HCT116 (cell line): ENCODE measurements around the gene PAH. TPM values are rescaled to one million over a fixed set of nuclear protein-coding genes. Genes with fewer than 3 reads are reported as not detected.

Source experiments
- ATAC-seq: fragments of 200-7000 bp; cut with Tn5 transposase; 2 replicates; pipeline ENCODE4 v1.9.1; 2020; ENCODE audit warnings: mild to moderate bottlenecking, moderate library complexity
- BruUV-seq: library from RNA; stranded (reverse); fragments of 400-500 nt; replicated peaks from 2 replicates; lab custom pipeline; 2021; lab: Mats Ljungman, UMichigan
- CTCF ChIA-PET: fragments of 300-600 bp; sonication (Branson Sonifier 250); formaldehyde crosslinking; loops from one replicate; lab custom pipeline; 2021; ENCODE audit warnings: antibody characterized with exemption; lab: Charles Lee
- POLR2A ChIA-PET: fragments of 300-600, 350-600 bp; sonication (Branson Sonifier 250); formaldehyde crosslinking; loops from one replicate; lab custom pipeline; 2021; ENCODE audit warnings: antibody characterized with exemption; lab: Charles Lee
- RAD21 ChIA-PET, 2 experiments: fragments of 300-600 bp; sonication (Branson Sonifier 250); formaldehyde crosslinking; loops; one replicate each; lab custom pipeline; 2023; ENCODE audit warnings: low total read pairs in 2 of 2; ENCODE audit not compliant: uncharacterized antibody in 2 of 2, unreplicated experiment in 2 of 2, low non-redundant PET in 1 of 2; lab: Charles Lee
- DNase-seq: peaks from one replicate; pipeline ENCODE4 v3.0.0-alpha.2; 2010; ENCODE audit warnings: low read depth, low spot score
- H2AFZ ChIP-seq: fragments of 200-600 bp; shearing (Covaris generic), sonication (generic); 2 replicates; pipeline ENCODE4 v1.6.1; 2017; ENCODE audit warnings: low read depth, mixed run types, mixed read lengths, antibody characterized with exemption, low read length; ENCODE audit not compliant: poor library complexity, severe bottlenecking
- H3K27ac ChIP-seq: 2 replicates; pipeline ENCODE4 v1.5.1; 2012; ENCODE audit warnings: low read depth, low read length
- H3K27me3 ChIP-seq: fragments of 200-600 bp; sonication (generic); 2 replicates; pipeline ENCODE4 v1.6.1; 2016; ENCODE audit warnings: mixed run types, low read length, mixed read lengths; ENCODE audit not compliant: insufficient read depth
- H3K36me3 ChIP-seq, 2 experiments: fragments of 200-500 bp in 1 of 2; fragments of 200-600 bp in 1 of 2; sonication (Bioruptor generic) in 1 of 2; sonication (generic) in 1 of 2; 2 replicates each; pipeline versions ENCODE4 v1.5.1 to v1.6.1; 2014 to 2016; ENCODE audit warnings: low read length in 2 of 2, inconsistent platforms in 1 of 2, mixed read lengths in 1 of 2, mixed run types in 1 of 2; ENCODE audit not compliant: insufficient read depth in 2 of 2, control insufficient read depth in 1 of 2
- H3K4me1 ChIP-seq, 2 experiments: fragments of 200-600 bp in 1 of 2; sonication (generic) in 1 of 2; 2 replicates each; pipeline versions ENCODE4 v1.5.1 to v1.6.1; 2012 to 2017; ENCODE audit warnings: low read length in 2 of 2, inconsistent platforms in 1 of 2, mild to moderate bottlenecking in 1 of 2, mixed read lengths in 1 of 2, mixed run types in 1 of 2, moderate library complexity in 1 of 2; ENCODE audit not compliant: insufficient read depth in 2 of 2, control insufficient read depth in 1 of 2
- H3K4me2 ChIP-seq: fragments of 200-600 bp; sonication (generic); 2 replicates; pipeline ENCODE4 v1.6.1; 2017; ENCODE audit warnings: mixed run types, low read length, mixed read lengths
- H3K4me3 ChIP-seq, 2 experiments: fragments of 200-600 bp in 1 of 2; sonication (generic) in 1 of 2; replicated peaks in 1 of 2; 2 replicates each; pipeline ENCODE4 v1.5.1; 2011 to 2016; ENCODE audit warnings: low read length in 2 of 2, control low read depth in 1 of 2, low read depth in 1 of 2, mild to moderate bottlenecking in 1 of 2, mixed read lengths in 1 of 2, mixed run types in 1 of 2
- H3K79me2 ChIP-seq: fragments of 200-600 bp; sonication (generic); 2 replicates; pipeline ENCODE4 v1.6.1; 2017; ENCODE audit warnings: mild to moderate bottlenecking, mixed run types, low read length, moderate library complexity, mixed read lengths; ENCODE audit not compliant: insufficient read depth
- H3K9ac ChIP-seq: fragments of 200-600 bp; sonication (generic); 2 replicates; pipeline ENCODE4 v1.6.1; 2016; ENCODE audit warnings: low read length, mixed read lengths
- H3K9me2 ChIP-seq: fragments of 200-600 bp; sonication (generic), shearing (Covaris generic); 2 replicates; pipeline ENCODE4 v1.6.1; 2017; ENCODE audit warnings: mixed run types, mild to moderate bottlenecking, moderate library complexity; ENCODE audit not compliant: insufficient read depth
- H3K9me3 ChIP-seq, 2 experiments: fragments of 200-500 bp in 1 of 2; fragments of 200-600 bp in 1 of 2; sonication (Bioruptor generic) in 1 of 2; sonication (generic) in 1 of 2; 2 replicates each; pipeline ENCODE4 v1.6.1; 2014 to 2017; ENCODE audit warnings: low read length in 2 of 2, mixed read lengths in 2 of 2, inconsistent platforms in 1 of 2, low read depth in 1 of 2, mild to moderate bottlenecking in 1 of 2, mixed run types in 1 of 2, moderate library complexity in 1 of 2; ENCODE audit not compliant: control insufficient read depth in 1 of 2, insufficient read depth in 1 of 2
- H4K20me1 ChIP-seq: fragments of 200-600 bp; sonication (generic), shearing (Covaris generic); 2 replicates; pipeline ENCODE4 v1.6.1; 2017; ENCODE audit warnings: mixed run types, mild to moderate bottlenecking, moderate library complexity; ENCODE audit not compliant: insufficient read depth
- CBX3 ChIP-seq: IDR thresholded peaks from 2 replicates; pipeline ENCODE4 v1.6.1; 2012; ENCODE audit warnings: low read depth
- CEBPB ChIP-seq: IDR thresholded peaks from 2 replicates; pipeline ENCODE4 v1.6.1; 2012; ENCODE audit warnings: low read depth
- CTCF ChIP-seq, 3 experiments: fragments of 200-600 bp in 1 of 3; sonication (generic) in 1 of 3; IDR thresholded peaks in 2 of 3; conservative IDR thresholded peaks in 1 of 3; 2 replicates each; pipeline ENCODE4 v1.5.1; 2012 to 2017; ENCODE audit warnings: low read depth in 2 of 3, low read length in 2 of 3, antibody characterized with exemption in 1 of 3, borderline replicate concordance in 1 of 3, control low read depth in 1 of 3, mild to moderate bottlenecking in 1 of 3, mixed read lengths in 1 of 3, mixed run types in 1 of 3, moderate library complexity in 1 of 3; ENCODE audit not compliant: insufficient read depth in 1 of 3
- ELF1 ChIP-seq: IDR thresholded peaks from 2 replicates; pipeline ENCODE4 v1.6.1; 2012; ENCODE audit warnings: low read depth, borderline replicate concordance
- EZH2 ChIP-seq: fragments of 200-600 bp; sonication (generic); IDR thresholded peaks from 2 replicates; pipeline ENCODE4 v1.6.1; 2017; ENCODE audit warnings: antibody characterized with exemption, mixed run types
- JUND ChIP-seq: IDR thresholded peaks from 2 replicates; pipeline ENCODE4 v1.6.1; 2012
- POLR2A ChIP-seq: IDR thresholded peaks from 2 replicates; pipeline ENCODE4 v1.7.0; 2011; ENCODE audit warnings: borderline replicate concordance; ENCODE audit not compliant: insufficient read depth, insufficient read length; ENCODE audit errors: extremely low read depth
- POLR2AphosphoS5 ChIP-seq: IDR thresholded peaks from 2 replicates; pipeline ENCODE4 v1.6.1; 2011; ENCODE audit warnings: mild to moderate bottlenecking, low read depth, low read length, moderate library complexity
- RAD21 ChIP-seq: IDR thresholded peaks from 2 replicates; pipeline ENCODE4 v1.6.1; 2012; ENCODE audit warnings: low read depth, mild to moderate bottlenecking
- SRF ChIP-seq: IDR thresholded peaks from 2 replicates; pipeline ENCODE4 v1.6.1; 2012; ENCODE audit warnings: low read depth
- TCF7L2 ChIP-seq: IDR thresholded peaks from 2 replicates; pipeline ENCODE4 v1.7.0; 2011; ENCODE audit warnings: borderline replicate concordance, inconsistent platforms; ENCODE audit not compliant: insufficient read depth, insufficient read length; ENCODE audit errors: extremely low read depth
- YY1 ChIP-seq: IDR thresholded peaks from 2 replicates; pipeline ENCODE4 v1.6.1; 2011; ENCODE audit warnings: low read length, low read depth, moderate library complexity, mild to moderate bottlenecking; ENCODE audit not compliant: insufficient replicate concordance; ENCODE audit errors: extremely low read depth
- ZFX ChIP-seq: fragments of 450-650 bp; IDR thresholded peaks from 2 replicates; pipeline ENCODE4 v1.6.1; 2017
- ZNF274 ChIP-seq: fragments of 200-500 bp; sonication (Bioruptor generic); IDR thresholded peaks from 2 replicates; pipeline ENCODE4 v1.6.1; 2014; ENCODE audit warnings: mild to moderate bottlenecking, low read depth, low read length, inconsistent platforms
- intact Hi-C: fragments of 100-400 bp; cut with micrococcal nuclease; formaldehyde crosslinking; loops from 2 replicates; pipeline ENCODE4 v1.10.0; 2022
- total RNA-seq: library from RNA; stranded (reverse); gene quantifications from one replicate; pipeline ENCODE4 v1.2.1, GENCODE V29; 2021; ENCODE audit not compliant: unreplicated experiment
- TF ChIP-seq, protein P1 (sequence below): IDR thresholded peaks from 2 replicates; pipeline ENCODE4 v1.6.1; 2012
- TF ChIP-seq, protein P2 (sequence below): IDR thresholded peaks from 2 replicates; pipeline ENCODE4 v1.6.1; 2012; ENCODE audit warnings: low read depth

Gene PAH
- total RNA-seq, 1 experiment from 2014 or later, result 2.8 TPM

GRCh38 chr12:102806110-102806509 lies 110.9 kb downstream of the PAH start:
- Histone ChIP-seq H3K36me3 (no peaks in the 10 kb centered on the region), H3K27ac (no peak overlapping the region), H3K79me2 (no peaks in the 10 kb centered on the region), H3K9ac (no peak overlapping the region), H3K4me2 (no peak overlapping the region), H4K20me1 (no peaks in the 10 kb centered on the region), H3K4me1 (no peaks in the 10 kb centered on the region), H3K27me3 (no peaks in the 10 kb centered on the region), H2AFZ (no peak overlapping the region), H3K4me3 (no peak overlapping the region), H3K9me3 (no peaks in the 10 kb centered on the region), H3K9me2 (no peaks in the 10 kb centered on the region)
- no TSS peak for BruUV-seq
- TF ChIP-seq TCF7L2 (no peak), RAD21 (no peak), EZH2 (no peak), SRF (no peak), JUND (no peak), ZFX (no peak)
- CTCF ChIA-PET, result interaction anchor here (2.3 kb wide), 1 partner anchor 10 kb away, joined by 11 read pairs; no protein-coding TSS in a partner anchor
- RAD21 ChIA-PET, result no interaction called here
- intact Hi-C loops, result no loop called here
- DNase-seq, result no peak
- ATAC-seq, result no peak
- POLR2A ChIA-PET, result no interaction called here

DNA sequence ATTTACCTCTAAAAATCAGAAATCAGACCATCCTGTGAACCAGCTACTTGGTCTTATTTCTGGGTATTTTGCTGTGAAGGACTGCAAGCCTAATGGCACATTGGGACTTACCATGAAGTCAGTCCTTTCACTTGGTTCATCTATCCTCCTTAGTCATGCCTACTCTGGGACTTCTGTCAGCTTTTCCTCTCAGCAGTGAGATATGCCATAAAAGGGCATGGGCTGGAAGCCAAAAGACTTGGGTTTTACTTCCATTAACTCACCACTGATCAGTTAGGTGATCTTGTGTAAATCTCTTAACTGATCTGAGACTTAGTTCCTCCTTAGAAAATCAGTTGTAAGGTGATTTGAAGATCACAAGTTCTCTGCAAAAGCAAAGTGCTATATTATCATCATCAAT lies 116.5 kb downstream of the PAH start:
- Histone ChIP-seq H2AFZ (no peak overlapping the region), H3K9me3 (no peaks in the 10 kb centered on the region), H3K9ac (no peak overlapping the region), H3K4me1 (no peaks in the 10 kb centered on the region), H3K36me3 (no peaks in the 10 kb centered on the region), H3K27ac (no peak overlapping the region), H4K20me1 (no peaks in the 10 kb centered on the region), H3K9me2 (no peaks in the 10 kb centered on the region), H3K4me2 (no peak overlapping the region), H3K4me3 (no peak overlapping the region), H3K27me3 (peaks cover 11% of the 10 kb centered on the region), H3K79me2 (no peaks in the 10 kb centered on the region)
- DNase-seq (no peak), ATAC-seq (no peak)
- no TSS peak for BruUV-seq
- intact Hi-C loops, result no loop called here
- RAD21 ChIA-PET, result no interaction called here
- POLR2A ChIA-PET, result no interaction called here
- CTCF ChIA-PET, result no interaction called here
- TF ChIP-seq, protein P1, sequence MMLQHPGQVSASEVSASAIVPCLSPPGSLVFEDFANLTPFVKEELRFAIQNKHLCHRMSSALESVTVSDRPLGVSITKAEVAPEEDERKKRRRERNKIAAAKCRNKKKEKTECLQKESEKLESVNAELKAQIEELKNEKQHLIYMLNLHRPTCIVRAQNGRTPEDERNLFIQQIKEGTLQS, result no peak
- TF ChIP-seq EZH2 (no peak), CTCF (IDR thresholded peaks at IDR 0.05 in 2 of 3, conservative IDR thresholded peaks at IDR 0.05 in 1 of 3; ENCODE audit: borderline replicate concordance in 1 of 3, insufficient read depth in 1 of 3, low read depth in 2 of 3, low read length in 2 of 3) (no peak), POLR2A (no peak), ZFX (no peak), RAD21 (no peak), POLR2AphosphoS5 (no peak), CBX3 (no peak), SRF (no peak), CEBPB (no peak), JUND (no peak), YY1 (no peak), ZNF274 (no peak), ELF1 (no peak)
- TF ChIP-seq, protein P2, sequence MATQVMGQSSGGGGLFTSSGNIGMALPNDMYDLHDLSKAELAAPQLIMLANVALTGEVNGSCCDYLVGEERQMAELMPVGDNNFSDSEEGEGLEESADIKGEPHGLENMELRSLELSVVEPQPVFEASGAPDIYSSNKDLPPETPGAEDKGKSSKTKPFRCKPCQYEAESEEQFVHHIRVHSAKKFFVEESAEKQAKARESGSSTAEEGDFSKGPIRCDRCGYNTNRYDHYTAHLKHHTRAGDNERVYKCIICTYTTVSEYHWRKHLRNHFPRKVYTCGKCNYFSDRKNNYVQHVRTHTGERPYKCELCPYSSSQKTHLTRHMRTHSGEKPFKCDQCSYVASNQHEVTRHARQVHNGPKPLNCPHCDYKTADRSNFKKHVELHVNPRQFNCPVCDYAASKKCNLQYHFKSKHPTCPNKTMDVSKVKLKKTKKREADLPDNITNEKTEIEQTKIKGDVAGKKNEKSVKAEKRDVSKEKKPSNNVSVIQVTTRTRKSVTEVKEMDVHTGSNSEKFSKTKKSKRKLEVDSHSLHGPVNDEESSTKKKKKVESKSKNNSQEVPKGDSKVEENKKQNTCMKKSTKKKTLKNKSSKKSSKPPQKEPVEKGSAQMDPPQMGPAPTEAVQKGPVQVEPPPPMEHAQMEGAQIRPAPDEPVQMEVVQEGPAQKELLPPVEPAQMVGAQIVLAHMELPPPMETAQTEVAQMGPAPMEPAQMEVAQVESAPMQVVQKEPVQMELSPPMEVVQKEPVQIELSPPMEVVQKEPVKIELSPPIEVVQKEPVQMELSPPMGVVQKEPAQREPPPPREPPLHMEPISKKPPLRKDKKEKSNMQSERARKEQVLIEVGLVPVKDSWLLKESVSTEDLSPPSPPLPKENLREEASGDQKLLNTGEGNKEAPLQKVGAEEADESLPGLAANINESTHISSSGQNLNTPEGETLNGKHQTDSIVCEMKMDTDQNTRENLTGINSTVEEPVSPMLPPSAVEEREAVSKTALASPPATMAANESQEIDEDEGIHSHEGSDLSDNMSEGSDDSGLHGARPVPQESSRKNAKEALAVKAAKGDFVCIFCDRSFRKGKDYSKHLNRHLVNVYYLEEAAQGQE, result no peak
